Heart right ventricle (tissue), 16 donors: ENCODE measurements around the gene ATP6V1C2. TPM values are rescaled to one million over a fixed set of nuclear protein-coding genes. Genes with fewer than 3 reads are reported as not detected.

Experiments
- ATAC-seq, 8 donors: fragments of 200-7000 bp; cut with Tn5 transposase; one replicate each; pipeline ENCODE4 v1.9.1; 2020; ENCODE audit warnings: mild to moderate bottlenecking in 8 of 8, moderate library complexity in 8 of 8, moderate number of reproducible peaks in 1 of 8
- DNase-seq, 2 donors: peaks; one replicate each; pipeline ENCODE4 v3.0.0-alpha.2; 2020
- H3K27ac ChIP-seq, 10 donors: fragments of 200-600 bp; sonication (generic) in 2 of 10; one replicate each; pipeline versions ENCODE4 v1.5.0 to v1.8.0; 2020 to 2022; ENCODE audit warnings: mild to moderate bottlenecking in 3 of 10
- H3K27me3 ChIP-seq, 7 donors: fragments of 200-600 bp; one replicate each; pipeline ENCODE4 v1.8.0; 2021 to 2022; ENCODE audit warnings: mild to moderate bottlenecking in 2 of 7
- H3K36me3 ChIP-seq, 9 donors: fragments of 200-600 bp; sonication (generic) in 1 of 9; one replicate each; pipeline versions ENCODE4 v1.5.0 to v1.8.0; 2020 to 2022; ENCODE audit warnings: mild to moderate bottlenecking in 2 of 9
- H3K4me1 ChIP-seq, 9 donors: fragments of 200-600 bp; sonication (generic) in 1 of 9; one replicate each; pipeline versions ENCODE4 v1.5.0 to v1.8.0; 2020 to 2022; ENCODE audit warnings: mild to moderate bottlenecking in 4 of 9
- H3K4me3 ChIP-seq, 10 donors: fragments of 200-600 bp; sonication (generic) in 2 of 10; one replicate each; pipeline versions ENCODE4 v1.5.0 to v1.8.0; 2020 to 2022; ENCODE audit warnings: mild to moderate bottlenecking in 7 of 10, moderate library complexity in 2 of 10
- H3K9me3 ChIP-seq, 11 donors: fragments of 200-600 bp in 10 of 11; sonication (generic) in 2 of 11; one replicate each; pipeline versions ENCODE4 v1.5.0 to v1.8.0; 2013 to 2022; ENCODE audit warnings: mild to moderate bottlenecking in 2 of 11, control low read depth in 1 of 11, moderate library complexity in 1 of 11
- WGBS, 2 donors: extraction: QIAGEN DNeasy Blood & Tissue Kit; methylation state at CpG; one replicate each; pipeline ENCODE4 v1.1.7; 2013; ENCODE audit warnings: inconsistent platforms in 1 of 2; 5-methylcytosine and 5-hydroxymethylcytosine counted together
- intact Hi-C, 10 donors: fragments of 100-400 bp; cut with DNase I; formaldehyde crosslinking; loops; one replicate each; pipeline versions ENCODE4 v1.11.1 to v1.14.2; 2022
- polyA plus RNA-seq, 2 donors: library from polyadenylated mRNA; stranded (reverse); fragments of 200-250 nt; gene quantifications; one replicate each; pipeline ENCODE4 v1.2.3, GENCODE V29; 2013
- total RNA-seq, 10 donors: library from RNA; stranded (reverse); fragmentation: NEBNext Ultra II Directional in 3 of 10; extraction: Animal tissue kit (Norgen Biotek cat#: 25700) in 3 of 10; gene quantifications; one replicate each; pipeline versions ENCODE4 v1.2.1 to v1.2.4, GENCODE V29; 2021 to 2023
- TF ChIP-seq, protein P1 (sequence below), 9 donors: fragments of 200-600 bp; sonication (generic) in 2 of 9; IDR thresholded peaks; one replicate each; pipeline versions ENCODE4 v1.5.0 to v1.8.0; 2021 to 2022; ENCODE audit warnings: antibody characterized with exemption in 9 of 9, mild to moderate bottlenecking in 5 of 9, moderate library complexity in 1 of 9
- donor health status: Arrhythmogenic right ventricular cardiomyopathy.
- donor health status: ischemic (EF 13 %, LVEDD 7.1; RV severe dilation, severe dysfunction).
- donor health status: healthy with polysubstance abuse.
- donor health status: DM: no; HTN: yes; CAD: no.
- donor health status: DM: no; HTN: no; CAD: no.
- donor health status: ischemic (EF 25% LVEDD 6.9; RV normal size, moderate dysfunction).
- donor health status: ischemic (EF 25% LVEDD 5.7; RV mildly dilated, moderate dysfunction).
- donor health status: healthy.
- donor health status: DM: yes; HTN: yes; CAD: no.
- donor health status: Ischemic cardiomyopathy.
- donor health status: ischemic (EF 35%, LVEDD 5.7; RV mildly dilated, moderate dysfunction).
- donor health status: nonischemic (EF 11% LVEDD 7.7; RV severe dilation, severe dysfunction).
- donor health status: DM: yes; HTN: yes; CAD: no.
- donor health status: PGD.
- donor health status: ischemic (EF 29% LVEDD 5.4; RV normal size, mild dysfunction).
- donor health status: nonischemic (EF 23%, LVEDD 6.1; RV moderate dilation, normal function).

ATP6V1C2 gene
- total and polyA plus RNA-seq, 12 donors: 0.09 to 3.4 (median 0.72) TPM

GRCh38 chr2:10765914-10766313 is 44.5 kb downstream of the ATP6V1C2 start:
- TF ChIP-seq, protein P1, sequence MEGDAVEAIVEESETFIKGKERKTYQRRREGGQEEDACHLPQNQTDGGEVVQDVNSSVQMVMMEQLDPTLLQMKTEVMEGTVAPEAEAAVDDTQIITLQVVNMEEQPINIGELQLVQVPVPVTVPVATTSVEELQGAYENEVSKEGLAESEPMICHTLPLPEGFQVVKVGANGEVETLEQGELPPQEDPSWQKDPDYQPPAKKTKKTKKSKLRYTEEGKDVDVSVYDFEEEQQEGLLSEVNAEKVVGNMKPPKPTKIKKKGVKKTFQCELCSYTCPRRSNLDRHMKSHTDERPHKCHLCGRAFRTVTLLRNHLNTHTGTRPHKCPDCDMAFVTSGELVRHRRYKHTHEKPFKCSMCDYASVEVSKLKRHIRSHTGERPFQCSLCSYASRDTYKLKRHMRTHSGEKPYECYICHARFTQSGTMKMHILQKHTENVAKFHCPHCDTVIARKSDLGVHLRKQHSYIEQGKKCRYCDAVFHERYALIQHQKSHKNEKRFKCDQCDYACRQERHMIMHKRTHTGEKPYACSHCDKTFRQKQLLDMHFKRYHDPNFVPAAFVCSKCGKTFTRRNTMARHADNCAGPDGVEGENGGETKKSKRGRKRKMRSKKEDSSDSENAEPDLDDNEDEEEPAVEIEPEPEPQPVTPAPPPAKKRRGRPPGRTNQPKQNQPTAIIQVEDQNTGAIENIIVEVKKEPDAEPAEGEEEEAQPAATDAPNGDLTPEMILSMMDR (IDR thresholded peaks at IDR 0.05): no peak
- H3K9me3 ChIP-seq: no peaks in the 10 kb centered on the region
- no peak overlapping the region for H3K27ac ChIP-seq
- intact Hi-C loops: no loop called here
- H3K4me1 ChIP-seq: peaks cover 0 to 12% (median 0%) of the 10 kb centered on the region in 9 donors
- H3K27me3 ChIP-seq: peaks cover 0 to 5% (median 0%) of the 10 kb centered on the region in 7 donors
- ATAC-seq: no peak
- 92% methylated on average over 12 of the region's 12 CpGs for WGBS, 2 donors
- H3K4me3 ChIP-seq: no peak overlapping the region
- no peak for DNase-seq
- no peaks in the 10 kb centered on the region for H3K36me3 ChIP-seq

- TF ChIP-seq, protein P1 (IDR thresholded peaks at IDR 0.05): no peak
- no peak overlapping the region for H3K27ac ChIP-seq
- ATAC-seq: peak; percentile 50 to 87 (median 72)
- DNase-seq: peak; percentile 48 to 60
- peaks cover 0 to 5% (median 0%) of the 10 kb centered on the region in 9 donors for H3K4me1 ChIP-seq
- H3K27me3 ChIP-seq: peaks cover 0 to under 1% (median 0%) of the 10 kb centered on the region in 7 donors
- 48 to 59% methylated on average over 16 of the region's 16 CpGs for WGBS, 2 donors
- intact Hi-C loops: no loop called here
- no peaks in the 10 kb centered on the region for H3K9me3 ChIP-seq
- no peaks in the 10 kb centered on the region for H3K36me3 ChIP-seq
- H3K4me3 ChIP-seq: no peak overlapping the region
These were observed 46.7 kb downstream of the ATP6V1C2 start for GRCh38 chr2:10768063-10768507.

- WGBS, 2 donors: 77 to 84% methylated on average over 22 of the region's 22 CpGs
- ATAC-seq (no peak), DNase-seq (no peak)
- no peak overlapping the region for H3K4me3 ChIP-seq
- TF ChIP-seq, protein P1 (IDR thresholded peaks at IDR 0.05): no peak
- no peaks in the 10 kb centered on the region for H3K27me3 ChIP-seq
- intact Hi-C loops: no loop called here
- no peak overlapping the region for H3K27ac ChIP-seq
- no peaks in the 10 kb centered on the region for H3K36me3 ChIP-seq
- H3K9me3 ChIP-seq: no peaks in the 10 kb centered on the region
- peaks cover 0 to 17% (median 15%) of the 10 kb centered on the region in 9 donors for H3K4me1 ChIP-seq
These were observed 49.7 kb downstream of the ATP6V1C2 start for GRCh38 chr2:10770956-10771750.

DNA sequence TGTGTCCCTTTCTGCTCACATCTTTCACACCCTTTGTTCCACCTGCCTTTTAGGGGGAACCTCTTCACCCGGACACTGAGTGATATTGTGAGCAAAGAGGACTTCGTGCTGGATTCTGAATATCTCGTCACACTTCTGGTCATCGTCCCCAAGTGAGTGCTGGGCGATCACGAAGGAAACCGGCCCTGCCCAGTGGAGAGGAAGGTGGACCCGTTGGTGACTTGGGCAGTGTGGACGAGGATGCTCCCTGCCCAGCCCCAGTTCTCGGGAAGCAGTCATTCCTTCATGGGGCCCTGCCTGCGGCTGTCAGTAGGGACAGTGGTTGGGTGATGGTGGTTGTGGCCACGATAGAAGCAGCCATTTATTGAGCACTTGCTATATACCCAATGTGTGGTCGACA is 50.4 kb downstream of the ATP6V1C2 start:
- WGBS, 2 donors: 91 to 93% methylated on average over 13 of the region's 13 CpGs
- no peaks in the 10 kb centered on the region for H3K27me3 ChIP-seq
- H3K36me3 ChIP-seq: peaks cover 0 to 1% (median 0%) of the 10 kb centered on the region in 9 donors
- no peak overlapping the region for H3K27ac ChIP-seq
- intact Hi-C loops: no loop called here
- H3K9me3 ChIP-seq: no peaks in the 10 kb centered on the region
- H3K4me1 ChIP-seq: peaks cover 0 to 17% (median 15%) of the 10 kb centered on the region in 9 donors
- no peak for ATAC-seq
- DNase-seq: no peak
- TF ChIP-seq, protein P1 (IDR thresholded peaks at IDR 0.05): no peak
- no peak overlapping the region for H3K4me3 ChIP-seq
